Measurements from ENCODE around the gene PDGFB. TPM values are rescaled to one million over a fixed set of nuclear protein-coding genes. Genes with fewer than 3 reads are reported as not detected.
A peak's percentile ranks its signal among the peaks of the same experiment; 100 is the strongest.

PDGFB gene
- total RNA-seq, 2 experiments from 2014 or later = 3.8 to 3.9 TPM

GRCh38 chr22:39273950-39274887, 29.4 kb upstream of the PDGFB start:
- Mint-ChIP-seq H3K27me3 (ENCODE audit: low read depth) (peaks cover 4% of the 10 kb centered on the region), H3K4me3 (no peak overlapping the region), H3K36me3 (ENCODE audit: low read depth) (no peaks in the 10 kb centered on the region), H3K27ac (no peak overlapping the region), H3K9me3 (no peaks in the 10 kb centered on the region), H3K4me1 (ENCODE audit: low read depth) (no peaks in the 10 kb centered on the region)
- DNase-seq = no peak
- intact Hi-C loops (cut with micrococcal nuclease) = no loop called here
- CTCF ChIA-PET = interaction anchor here (0.6 kb wide), 1 partner anchor 59 kb away, joined by 3 read pairs; no protein-coding TSS in a partner anchor

GRCh38 chr22:39270792-39271191, 26.0 kb upstream of the PDGFB start:
- DNase-seq = no peak
- CTCF ChIA-PET = no interaction called here
- H3K36me3 Mint-ChIP-seq (ENCODE audit: low read depth) = no peaks in the 10 kb centered on the region
- intact Hi-C loops (cut with micrococcal nuclease) = no loop called here
- peaks cover 10% of the 10 kb centered on the region for H3K4me1 Mint-ChIP-seq (ENCODE audit: low read depth)
- H3K9me3 Mint-ChIP-seq = no peaks in the 10 kb centered on the region
- H3K4me3 Mint-ChIP-seq = no peak overlapping the region
- no peak overlapping the region for H3K27ac Mint-ChIP-seq
- no peaks in the 10 kb centered on the region for H3K27me3 Mint-ChIP-seq (ENCODE audit: low read depth)

DNA sequence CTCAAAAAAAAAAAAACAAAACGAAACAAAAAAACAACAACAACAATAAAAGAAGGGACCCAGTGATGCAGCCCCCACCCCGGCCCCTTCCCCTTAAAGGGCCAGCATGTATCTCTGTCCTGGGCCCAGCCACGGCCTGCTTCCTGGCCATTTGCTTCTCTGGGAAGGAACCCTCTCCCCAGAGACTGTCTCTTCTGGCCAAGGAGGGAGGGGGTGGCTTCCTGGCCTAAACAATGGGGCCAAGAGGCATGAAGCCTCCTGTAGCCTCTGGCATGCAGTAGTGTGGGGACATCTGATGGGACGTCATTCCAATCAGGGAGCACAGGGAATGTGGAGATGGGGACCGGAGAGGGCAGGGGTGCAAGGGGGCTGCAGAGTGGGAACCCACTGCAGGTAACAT, 25.5 kb upstream of the PDGFB start:
- no peaks in the 10 kb centered on the region for H3K36me3 Mint-ChIP-seq (ENCODE audit: low read depth)
- intact Hi-C loops (cut with micrococcal nuclease) = no loop called here
- no peak overlapping the region for H3K4me3 Mint-ChIP-seq
- DNase-seq = no peak
- H3K27ac Mint-ChIP-seq = no peak overlapping the region
- peaks cover 10% of the 10 kb centered on the region for H3K4me1 Mint-ChIP-seq (ENCODE audit: low read depth)
- CTCF ChIA-PET = no interaction called here
- no peaks in the 10 kb centered on the region for H3K27me3 Mint-ChIP-seq (ENCODE audit: low read depth)
- H3K9me3 Mint-ChIP-seq = no peaks in the 10 kb centered on the region

GRCh38 chr22:39269095-39269790, 24.5 kb upstream of the PDGFB start:
- no peak for DNase-seq
- Mint-ChIP-seq H3K9me3 (no peaks in the 10 kb centered on the region), H3K27ac (no peak overlapping the region), H3K4me3 (no peak overlapping the region), H3K4me1 (ENCODE audit: low read depth) (peaks cover 10% of the 10 kb centered on the region), H3K36me3 (ENCODE audit: low read depth) (no peaks in the 10 kb centered on the region), H3K27me3 (ENCODE audit: low read depth) (no peaks in the 10 kb centered on the region)
- intact Hi-C loops (cut with micrococcal nuclease) = no loop called here
- CTCF ChIA-PET = interaction anchor here (1.0 kb wide), 1 partner anchor 98 kb away, joined by 4 read pairs; no protein-coding TSS in a partner anchor

- CTCF ChIA-PET = interaction anchor here (1.0 kb wide), 1 partner anchor 97 kb away, joined by 4 read pairs; no protein-coding TSS in a partner anchor
- Mint-ChIP-seq H3K4me1 (ENCODE audit: low read depth) (peaks cover 12% of the 10 kb centered on the region), H3K27ac (no peak overlapping the region), H3K27me3 (ENCODE audit: low read depth) (no peaks in the 10 kb centered on the region), H3K9me3 (no peaks in the 10 kb centered on the region), H3K4me3 (no peak overlapping the region), H3K36me3 (ENCODE audit: low read depth) (no peaks in the 10 kb centered on the region)
- intact Hi-C loops (cut with micrococcal nuclease) = no loop called here
- DNase-seq = no peak
Measured at GRCh38 chr22:39268645-39269044, 23.9 kb upstream of the PDGFB start.

DNA sequence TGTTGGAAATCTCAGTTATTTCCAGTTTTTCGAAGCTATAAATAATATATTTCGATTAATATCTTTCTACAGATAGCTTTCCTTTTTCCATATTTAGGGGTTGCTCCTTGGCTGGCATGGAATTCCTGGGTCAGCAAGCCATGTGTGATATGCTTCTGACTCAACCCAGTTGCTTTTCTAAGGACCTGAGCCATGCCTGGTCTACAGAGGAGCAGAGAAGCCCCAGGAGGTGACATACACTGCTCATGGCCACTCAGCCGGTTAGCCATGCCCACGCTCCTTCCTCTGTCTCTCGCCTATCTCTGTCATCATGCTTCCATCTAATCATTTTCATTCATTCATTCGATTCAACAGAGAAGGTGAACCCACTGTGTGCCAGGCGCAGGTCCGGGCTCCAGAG, 23.2 kb upstream of the PDGFB start:
- intact Hi-C loops (cut with micrococcal nuclease) = loop anchor here (2.0 kb wide), 1 partner anchor 15 kb away; no protein-coding TSS in a partner anchor
- Mint-ChIP-seq H3K27me3 (ENCODE audit: low read depth) (no peaks in the 10 kb centered on the region), H3K4me3 (no peak overlapping the region)

GRCh38 chr22:39266398-39267030, 21.7 kb upstream of the PDGFB start:
- intact Hi-C loops (cut with micrococcal nuclease) = loop anchor here (2.0 kb wide), 1 partner anchor 14 kb away; no protein-coding TSS in a partner anchor
- peak; percentile 75 for DNase-seq
- CTCF ChIA-PET = no interaction called here
- Mint-ChIP-seq H3K36me3 (ENCODE audit: low read depth) (no peaks in the 10 kb centered on the region), H3K27ac (peak overlapping the region; percentile 66), H3K4me1 (ENCODE audit: low read depth) (peaks cover 12% of the 10 kb centered on the region), H3K4me3 (no peak overlapping the region), H3K9me3 (peaks cover 8% of the 10 kb centered on the region), H3K27me3 (ENCODE audit: low read depth) (no peaks in the 10 kb centered on the region)

More for the DNA sequence above, 23.2 kb upstream of the PDGFB start:
- H3K36me3 Mint-ChIP-seq (ENCODE audit: low read depth) = no peaks in the 10 kb centered on the region
- CTCF ChIA-PET = interaction anchor here (1.0 kb wide), 1 partner anchor 97 kb away, joined by 4 read pairs; no protein-coding TSS in a partner anchor
- H3K27ac Mint-ChIP-seq = peak overlapping the region; percentile 60
- no peaks in the 10 kb centered on the region for H3K9me3 Mint-ChIP-seq
- no peak for DNase-seq
- peaks cover 12% of the 10 kb centered on the region for H3K4me1 Mint-ChIP-seq (ENCODE audit: low read depth)

DNA sequence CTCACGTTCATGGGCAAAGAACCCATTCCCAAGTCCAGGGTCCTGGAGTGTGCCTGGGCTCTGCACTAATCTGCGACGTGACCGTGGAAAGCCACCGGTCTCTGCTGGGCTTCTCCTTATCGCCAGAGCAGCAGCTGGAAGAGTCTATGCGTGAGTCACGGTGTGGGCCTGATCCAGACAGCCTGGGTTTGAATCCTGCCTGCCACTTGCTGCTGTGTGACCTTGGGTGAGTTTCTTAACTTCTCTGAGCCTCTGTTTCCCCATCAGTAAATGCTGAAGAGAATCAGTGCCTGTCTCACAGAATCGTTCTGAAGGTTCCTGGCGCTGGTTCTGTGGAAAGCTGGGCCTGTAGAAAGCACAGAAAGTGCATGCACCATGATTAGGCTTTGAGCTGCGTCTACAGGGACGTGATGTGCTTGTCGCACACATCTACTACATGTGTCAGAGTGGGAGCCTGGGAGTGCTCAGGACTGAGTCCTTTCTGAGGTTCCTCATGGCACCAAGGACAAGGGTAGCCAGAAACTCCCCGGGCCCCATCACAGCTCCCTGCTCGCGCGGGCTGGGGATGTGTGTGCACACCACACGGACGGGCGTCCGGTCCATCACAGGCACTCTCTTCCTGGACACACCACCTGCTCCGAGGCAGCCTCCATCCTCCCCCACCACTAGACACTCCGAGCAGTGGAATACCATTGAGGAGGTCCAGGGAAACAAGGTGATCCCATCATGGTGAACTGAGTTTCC, 20.5 kb upstream of the PDGFB start:
- Mint-ChIP-seq H3K4me1 (ENCODE audit: low read depth) (peaks cover 12% of the 10 kb centered on the region), H3K27ac (no peak overlapping the region), H3K27me3 (ENCODE audit: low read depth) (no peaks in the 10 kb centered on the region), H3K4me3 (no peak overlapping the region), H3K36me3 (ENCODE audit: low read depth) (no peaks in the 10 kb centered on the region), H3K9me3 (peaks cover 15% of the 10 kb centered on the region)
- intact Hi-C loops (cut with micrococcal nuclease) = no loop called here
- no peak for DNase-seq
- CTCF ChIA-PET = interaction anchor here (0.7 kb wide), 1 partner anchor 373 kb away, joined by 4 read pairs; no protein-coding TSS in a partner anchor

DNA sequence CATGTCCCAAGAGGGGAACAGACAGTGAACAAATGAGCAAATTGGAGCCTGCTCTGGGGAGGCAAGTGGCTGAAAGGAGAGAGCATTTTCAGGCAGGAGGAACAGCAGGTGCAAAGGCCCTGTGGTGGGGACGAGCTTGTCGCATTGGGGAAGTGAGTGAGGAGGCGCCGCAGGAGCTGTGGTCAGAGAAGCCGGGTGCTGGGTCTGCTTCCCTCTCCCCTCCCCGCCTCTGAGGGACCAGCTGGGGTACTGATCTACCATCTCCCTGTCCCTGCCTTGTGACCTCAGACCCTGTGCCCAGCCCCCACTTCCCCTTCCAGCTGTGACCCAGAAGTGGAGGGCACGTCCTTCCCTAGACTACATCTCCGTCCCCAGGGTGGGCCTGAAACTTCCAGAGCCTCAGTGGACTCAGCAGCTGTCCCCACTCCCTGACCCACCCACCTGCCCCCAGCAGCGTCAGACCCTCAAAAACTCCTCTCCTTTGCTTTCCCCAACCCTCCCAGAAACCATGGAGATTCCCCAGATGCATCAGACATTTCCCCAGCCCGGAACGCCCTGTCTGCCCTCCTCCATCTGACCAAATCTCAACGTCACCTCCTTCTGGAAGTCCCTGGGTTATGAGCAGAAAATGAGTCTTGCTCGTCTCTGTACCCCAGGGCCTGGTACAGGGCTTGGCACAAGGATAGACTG, 19.7 kb upstream of the PDGFB start:
- intact Hi-C loops (cut with micrococcal nuclease) = no loop called here
- H3K4me1 Mint-ChIP-seq (ENCODE audit: low read depth) = peaks cover 12% of the 10 kb centered on the region

GRCh38 chr22:39263626-39264348, 19.0 kb upstream of the PDGFB start:
- CTCF ChIA-PET = no interaction called here
- no peaks in the 10 kb centered on the region for H3K36me3 Mint-ChIP-seq (ENCODE audit: low read depth)
- no peak overlapping the region for H3K27ac Mint-ChIP-seq

More for the DNA sequence above, 19.7 kb upstream of the PDGFB start:
- CTCF ChIA-PET = no interaction called here
- DNase-seq = no peak
- no peaks in the 10 kb centered on the region for H3K36me3 Mint-ChIP-seq (ENCODE audit: low read depth)
- H3K4me3 Mint-ChIP-seq = no peak overlapping the region
- no peak overlapping the region for H3K27ac Mint-ChIP-seq
- H3K27me3 Mint-ChIP-seq (ENCODE audit: low read depth) = no peaks in the 10 kb centered on the region
- H3K9me3 Mint-ChIP-seq = peaks cover 15% of the 10 kb centered on the region

GRCh38 chr22:39259666-39260065, 14.9 kb upstream of the PDGFB start:
- CTCF ChIA-PET = no interaction called here
- H3K9me3 Mint-ChIP-seq = peaks cover 15% of the 10 kb centered on the region
- no peak overlapping the region for H3K27ac Mint-ChIP-seq
- H3K27me3 Mint-ChIP-seq (ENCODE audit: low read depth) = peaks cover 7% of the 10 kb centered on the region
- H3K4me1 Mint-ChIP-seq (ENCODE audit: low read depth) = peaks cover 12% of the 10 kb centered on the region
- no peak overlapping the region for H3K4me3 Mint-ChIP-seq
- no peak for DNase-seq
- no peaks in the 10 kb centered on the region for H3K36me3 Mint-ChIP-seq (ENCODE audit: low read depth)
- intact Hi-C loops (cut with micrococcal nuclease) = no loop called here

More at GRCh38 chr22:39263626-39264348, 19.0 kb upstream of the PDGFB start:
- peaks cover 15% of the 10 kb centered on the region for H3K9me3 Mint-ChIP-seq
- H3K4me3 Mint-ChIP-seq = no peak overlapping the region
- no peaks in the 10 kb centered on the region for H3K27me3 Mint-ChIP-seq (ENCODE audit: low read depth)
- H3K4me1 Mint-ChIP-seq (ENCODE audit: low read depth) = peaks cover 12% of the 10 kb centered on the region
- no peak for DNase-seq
- intact Hi-C loops (cut with micrococcal nuclease) = no loop called here
